GM12865 (cell line): Measurements from ENCODE around the gene MYO18A.

Experiments
- DNase-seq: peaks from one replicate; pipeline ENCODE4 v3.0.0; 2010; ENCODE audit warnings: low read depth
- H3K4me3 ChIP-seq: 2 replicates; pipeline ENCODE4 v1.5.1; 2011; ENCODE audit warnings: mild to moderate bottlenecking, low read depth, low read length, control low read depth
- TF ChIP-seq, protein P1 (sequence below): IDR thresholded peaks from 2 replicates; pipeline ENCODE4 v1.5.1; 2011; ENCODE audit warnings: low read length, control low read depth, low read depth, inconsistent platforms; ENCODE audit not compliant: insufficient read depth; ENCODE audit errors: missing control alignments

Gene MYO18A

DNA sequence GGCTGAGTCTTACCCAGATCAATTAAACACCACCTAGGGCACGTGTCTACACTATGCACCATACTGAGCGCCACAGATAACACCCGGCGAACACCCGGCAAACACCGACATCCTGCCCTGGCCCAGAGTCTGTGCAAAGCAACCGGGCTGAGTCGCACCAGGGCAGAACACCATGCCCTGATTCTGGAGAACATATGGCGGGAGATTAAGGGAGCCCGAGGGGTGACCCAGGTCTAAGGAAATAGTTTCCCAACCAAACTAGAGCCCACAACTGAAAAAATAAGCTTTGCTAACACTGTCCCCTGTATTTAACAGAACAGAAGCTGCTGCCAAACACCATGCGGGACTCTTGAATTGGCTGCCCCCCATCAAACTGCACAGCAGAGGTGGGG is 22.1 kb downstream of the MYO18A start:
- H3K4me3 ChIP-seq, result no peak overlapping the region
- DNase-seq, result no peak
- TF ChIP-seq, protein P1, sequence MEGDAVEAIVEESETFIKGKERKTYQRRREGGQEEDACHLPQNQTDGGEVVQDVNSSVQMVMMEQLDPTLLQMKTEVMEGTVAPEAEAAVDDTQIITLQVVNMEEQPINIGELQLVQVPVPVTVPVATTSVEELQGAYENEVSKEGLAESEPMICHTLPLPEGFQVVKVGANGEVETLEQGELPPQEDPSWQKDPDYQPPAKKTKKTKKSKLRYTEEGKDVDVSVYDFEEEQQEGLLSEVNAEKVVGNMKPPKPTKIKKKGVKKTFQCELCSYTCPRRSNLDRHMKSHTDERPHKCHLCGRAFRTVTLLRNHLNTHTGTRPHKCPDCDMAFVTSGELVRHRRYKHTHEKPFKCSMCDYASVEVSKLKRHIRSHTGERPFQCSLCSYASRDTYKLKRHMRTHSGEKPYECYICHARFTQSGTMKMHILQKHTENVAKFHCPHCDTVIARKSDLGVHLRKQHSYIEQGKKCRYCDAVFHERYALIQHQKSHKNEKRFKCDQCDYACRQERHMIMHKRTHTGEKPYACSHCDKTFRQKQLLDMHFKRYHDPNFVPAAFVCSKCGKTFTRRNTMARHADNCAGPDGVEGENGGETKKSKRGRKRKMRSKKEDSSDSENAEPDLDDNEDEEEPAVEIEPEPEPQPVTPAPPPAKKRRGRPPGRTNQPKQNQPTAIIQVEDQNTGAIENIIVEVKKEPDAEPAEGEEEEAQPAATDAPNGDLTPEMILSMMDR, result no peak

DNA sequence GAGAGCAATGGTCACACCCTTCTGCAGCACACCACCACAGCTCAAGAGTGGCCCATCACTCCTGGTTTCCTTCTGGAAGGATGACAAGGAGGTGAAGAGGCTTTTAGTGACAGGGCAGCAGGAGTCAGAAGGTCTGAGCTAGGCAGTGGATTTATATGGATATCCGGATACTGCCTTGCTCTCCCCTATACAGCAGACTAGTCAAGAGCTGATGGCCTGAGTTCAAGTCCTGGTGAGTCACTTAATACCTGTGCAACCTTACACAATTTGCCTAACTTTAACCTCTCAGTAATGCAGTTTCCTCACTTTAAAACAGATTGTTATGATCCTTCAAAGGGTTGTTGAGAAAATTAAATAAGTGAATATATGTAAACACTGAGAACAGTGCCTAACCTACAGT is 22.9 kb downstream of the MYO18A start:
- no peak for DNase-seq
- TF ChIP-seq, protein P1, result no peak

DNA sequence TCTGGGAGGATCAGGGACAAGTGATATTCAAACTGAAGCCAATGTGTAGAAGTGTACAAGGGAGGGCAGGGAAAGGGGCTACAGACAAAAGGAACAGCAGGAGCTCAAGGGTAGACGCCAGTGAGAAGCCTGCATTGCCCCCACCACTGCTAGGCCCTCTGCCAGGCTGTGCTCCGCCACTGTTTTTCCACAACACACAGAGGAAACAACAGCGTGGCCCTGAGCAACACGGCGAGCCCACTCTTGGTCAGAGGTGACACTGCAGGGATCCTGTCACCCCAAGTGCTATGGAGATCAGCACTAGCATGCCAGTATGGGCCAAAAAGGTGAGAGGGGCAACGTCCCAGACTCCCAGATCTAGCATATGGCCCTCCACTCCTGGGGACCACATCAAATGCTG is 23.4 kb downstream of the MYO18A start:
- TF ChIP-seq, protein P1, result no peak
- no peak for DNase-seq
- H3K4me3 ChIP-seq, result no peak overlapping the region

More for the DNA sequence above, 22.9 kb downstream of the MYO18A start:
- H3K4me3 ChIP-seq, result no peak overlapping the region

DNA sequence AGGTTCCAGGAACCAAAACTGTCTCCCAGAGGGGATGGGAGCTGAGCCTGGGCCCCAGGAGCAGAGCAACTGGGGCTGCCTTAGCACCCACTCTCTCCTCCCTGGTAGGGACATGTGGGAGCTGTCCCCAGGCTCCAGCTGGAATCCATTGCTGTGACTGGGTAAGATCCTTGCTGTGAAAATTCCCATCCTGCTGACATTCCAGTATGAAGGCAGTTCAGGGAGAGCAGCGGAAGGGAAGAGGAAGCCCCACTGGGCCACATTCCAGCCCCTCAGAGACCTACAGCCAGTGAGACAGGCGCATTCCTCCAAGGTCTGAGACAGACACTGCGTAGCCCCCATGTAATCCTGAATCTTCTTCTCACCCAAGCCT is 24.2 kb downstream of the MYO18A start:
- DNase-seq, result no peak
- no peak overlapping the region for H3K4me3 ChIP-seq
- TF ChIP-seq, protein P1, result no peak

DNA sequence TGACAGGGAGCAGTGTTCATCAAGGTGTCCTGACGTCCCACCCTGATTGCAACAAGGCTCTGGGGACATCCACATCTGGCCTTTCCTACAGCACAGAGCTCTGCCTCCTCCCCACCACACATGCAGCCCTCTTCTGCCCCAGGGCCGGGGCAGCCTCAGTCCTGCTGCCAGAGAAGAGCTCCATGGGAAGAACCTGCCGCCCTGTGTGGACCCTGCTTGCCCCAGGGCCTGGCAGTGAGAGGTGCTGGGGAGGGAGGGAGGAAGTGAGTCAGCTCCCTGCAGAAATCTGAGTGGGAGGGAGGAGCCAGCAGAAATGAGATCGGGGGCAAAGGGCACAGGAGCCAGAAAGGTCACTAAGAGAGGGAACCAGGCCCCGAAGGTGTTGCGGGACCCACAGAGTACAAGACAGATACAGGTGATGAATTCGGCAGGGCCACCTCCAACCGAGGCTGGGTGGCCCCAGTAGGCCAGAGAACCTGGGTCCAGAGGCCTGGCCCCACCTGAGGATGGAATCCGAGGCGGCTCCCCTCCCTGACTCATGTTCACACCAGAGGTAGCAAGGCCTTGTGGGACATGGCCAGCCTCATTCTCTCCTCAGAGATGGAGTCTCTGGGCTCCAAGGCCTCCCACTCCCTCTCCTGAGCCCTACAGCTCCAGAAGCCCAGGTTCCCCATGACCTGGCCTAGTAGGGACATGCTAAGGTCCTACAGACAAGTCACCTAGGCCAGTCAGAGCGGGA is 24.8 kb downstream of the MYO18A start:
- TF ChIP-seq, protein P1, result no peak
- DNase-seq, result no peak
- H3K4me3 ChIP-seq, result no peak overlapping the region

- H3K4me3 ChIP-seq, result no peak overlapping the region
- TF ChIP-seq, protein P1, result no peak
- DNase-seq, result no peak
Measured at GRCh38 chr17:29154516-29155226, 25.5 kb downstream of the MYO18A start.

- TF ChIP-seq, protein P1, result no peak
- no peak for DNase-seq
- no peak overlapping the region for H3K4me3 ChIP-seq
Measured at GRCh38 chr17:29151567-29151966, 28.6 kb downstream of the MYO18A start.
